OCI-LY3 (cell line): ENCODE results near the gene LYPD6.

ENCODE experiments used
- EZH2phosphoT487 ChIP-seq: fragments of 200-600 bp; shearing (Covaris generic); IDR thresholded peaks from 2 replicates; pipeline ENCODE4 v1.6.1; 2018; ENCODE audit warnings: antibody characterized with exemption, mixed run types, low read depth
- TF ChIP-seq, protein P1 (sequence below): fragments of 200-600, 300-600 bp; sonication (generic); IDR thresholded peaks from 2 replicates; pipeline ENCODE4 v1.5.1; 2014; ENCODE audit warnings: antibody characterized with exemption, low read length, low read depth

DNA sequence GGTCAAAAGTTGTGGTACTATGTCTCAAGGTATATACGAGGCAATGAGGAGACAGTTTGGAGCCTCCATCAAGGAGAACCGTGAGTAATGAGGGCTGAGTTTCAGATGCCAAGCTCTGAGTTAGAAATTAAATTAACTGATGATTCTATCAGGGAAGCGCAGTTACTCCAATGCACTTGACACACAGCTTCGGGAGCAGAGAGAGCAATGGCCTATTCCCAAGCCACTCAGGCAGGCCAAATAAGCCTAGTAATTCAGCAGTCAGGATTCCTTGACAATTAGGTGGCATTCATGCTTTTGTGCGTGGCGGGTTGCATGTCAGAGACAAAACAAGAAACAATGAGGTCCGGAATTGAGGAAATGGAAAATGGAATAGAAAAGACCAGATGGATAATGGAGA, 134.0 kb downstream of the LYPD6 start:
- TF ChIP-seq, protein P1, sequence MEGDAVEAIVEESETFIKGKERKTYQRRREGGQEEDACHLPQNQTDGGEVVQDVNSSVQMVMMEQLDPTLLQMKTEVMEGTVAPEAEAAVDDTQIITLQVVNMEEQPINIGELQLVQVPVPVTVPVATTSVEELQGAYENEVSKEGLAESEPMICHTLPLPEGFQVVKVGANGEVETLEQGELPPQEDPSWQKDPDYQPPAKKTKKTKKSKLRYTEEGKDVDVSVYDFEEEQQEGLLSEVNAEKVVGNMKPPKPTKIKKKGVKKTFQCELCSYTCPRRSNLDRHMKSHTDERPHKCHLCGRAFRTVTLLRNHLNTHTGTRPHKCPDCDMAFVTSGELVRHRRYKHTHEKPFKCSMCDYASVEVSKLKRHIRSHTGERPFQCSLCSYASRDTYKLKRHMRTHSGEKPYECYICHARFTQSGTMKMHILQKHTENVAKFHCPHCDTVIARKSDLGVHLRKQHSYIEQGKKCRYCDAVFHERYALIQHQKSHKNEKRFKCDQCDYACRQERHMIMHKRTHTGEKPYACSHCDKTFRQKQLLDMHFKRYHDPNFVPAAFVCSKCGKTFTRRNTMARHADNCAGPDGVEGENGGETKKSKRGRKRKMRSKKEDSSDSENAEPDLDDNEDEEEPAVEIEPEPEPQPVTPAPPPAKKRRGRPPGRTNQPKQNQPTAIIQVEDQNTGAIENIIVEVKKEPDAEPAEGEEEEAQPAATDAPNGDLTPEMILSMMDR, result no peak
- no peak for TF ChIP-seq EZH2phosphoT487
